Stomach (tissue), 9 donors: ENCODE results near the gene COMP. TPM values are rescaled to one million over a fixed set of nuclear protein-coding genes. Genes with fewer than 3 reads are reported as not detected.

ENCODE experiments used
- DNase-seq, 2 donors: peaks; one replicate each; pipeline versions ENCODE4 v3.0.0 to v3.0.0-alpha.2; 2013 to 2019
- H3K27ac ChIP-seq, 5 donors: fragments of 200-600 bp in 4 of 5; sonication (generic) in 4 of 5; one replicate each; pipeline ENCODE4 v1.5.1; 2013 to 2019; ENCODE audit warnings: mild to moderate bottlenecking in 1 of 5, moderate library complexity in 1 of 5
- H3K27me3 ChIP-seq, 3 donors: fragments of 200-600 bp; sonication (generic); one replicate each; pipeline ENCODE4 v1.5.1; 2017 to 2019; ENCODE audit warnings: mixed run types in 1 of 3
- H3K36me3 ChIP-seq, 4 donors: fragments of 200-600 bp; sonication (generic); 1 replicate in 3 of 4; 2 replicates in 1 of 4; pipeline ENCODE4 v1.5.1; 2016 to 2019
- H3K4me1 ChIP-seq, 4 donors: fragments of 200-600 bp; sonication (generic); one replicate each; pipeline ENCODE4 v1.5.1; 2016 to 2019
- H3K4me3 ChIP-seq, 4 donors: fragments of 200-600 bp; sonication (generic) in 3 of 4; one replicate each; pipeline ENCODE4 v1.5.1; 2016 to 2019; ENCODE audit warnings: mild to moderate bottlenecking in 1 of 4
- H3K9me3 ChIP-seq, 4 donors: fragments of 200-600 bp; sonication (generic); one replicate each; pipeline ENCODE4 v1.5.1; 2016 to 2019
- EP300 ChIP-seq: sonication (generic); formaldehyde crosslinking; IDR thresholded peaks from one replicate; pipeline ENCODE4 v1.6.1; 2017; ENCODE audit warnings: antibody characterized with exemption
- POLR2A ChIP-seq, 4 donors: fragments of 450-650 bp; IDR thresholded peaks; one replicate each; pipeline ENCODE4 v1.6.1; 2016; ENCODE audit warnings: antibody characterized with exemption in 4 of 4, control low read depth in 2 of 4, mild to moderate bottlenecking in 1 of 4, moderate library complexity in 1 of 4
- POLR2AphosphoS5 ChIP-seq, 3 donors: sonication (generic); formaldehyde crosslinking; IDR thresholded peaks; one replicate each; pipeline ENCODE4 v1.6.1; 2016; ENCODE audit warnings: antibody characterized with exemption in 3 of 3
- WGBS, 5 donors: extraction: QIAGEN DNeasy Blood & Tissue Kit in 3 of 5; methylation state at CpG; one replicate each; pipeline versions ENCODE4 v1.1.5 to v1.1.7; 2013 to 2018; 5-methylcytosine and 5-hydroxymethylcytosine counted together
- intact Hi-C: fragments of 100-400 bp; cut with DNase I; formaldehyde crosslinking; loops from one replicate; pipeline ENCODE4 v1.15.1; 2023; ENCODE audit warnings: low total_unique reads
- polyA plus RNA-seq, 3 donors: library from polyadenylated mRNA; stranded (reverse); fragments of 200-250 nt; gene quantifications; one replicate each; pipeline ENCODE4 v1.2.3, GENCODE V29; 2013
- total RNA-seq, 5 donors: library from RNA; depleted of rRNA; stranded (reverse); fragments of >200 nt; gene quantifications; one replicate each; pipeline versions ENCODE4 v1.1.0 to v1.2.3, GENCODE V29; 2014 to 2016
- TF ChIP-seq, protein P1 (sequence below), 7 experiments: fragments of 450-650 bp in 4 of 7; fragments of 200-600 bp in 3 of 7; sonication (generic) in 3 of 7; IDR thresholded peaks; one replicate each; pipeline ENCODE4 v1.5.1; 2016 to 2019; ENCODE audit warnings: antibody characterized with exemption in 7 of 7, control low read depth in 2 of 7, mild to moderate bottlenecking in 1 of 7
- donor health status: healthy with polysubstance abuse.
- donor health status: Bipolar disorder and iron deficiency.
- donor health status: healthy.

The COMP gene
- total and polyA plus RNA-seq, 8 donors: 0.62 to 4.1 (median 1.6) TPM; not detected in 4

GRCh38 chr19:18756896-18757295, 34.2 kb downstream of the COMP start:
- Histone ChIP-seq H3K27ac (no peak overlapping the region), H3K36me3 (peaks cover 5 to 36% (median 26%) of the 10 kb centered on the region in 4 donors), H3K9me3 (no peaks in the 10 kb centered on the region), H3K4me1 (peaks cover 13 to 26% (median 16%) of the 10 kb centered on the region in 4 donors), H3K27me3 (no peaks in the 10 kb centered on the region), H3K4me3 (no peak overlapping the region)
- DNase-seq: peak; percentile 46 to 78
- 35 to 57% (median 43%) methylated on average over 8 to 16 of the region's 16 CpGs for WGBS, 5 donors
- intact Hi-C loops: no loop called here
- no peak for TF ChIP-seq POLR2AphosphoS5 (IDR thresholded peaks at IDR 0.05)
- no peak for TF ChIP-seq EP300
- TF ChIP-seq POLR2A (IDR thresholded peaks at IDR 0.05): no peak
- TF ChIP-seq, protein P1, sequence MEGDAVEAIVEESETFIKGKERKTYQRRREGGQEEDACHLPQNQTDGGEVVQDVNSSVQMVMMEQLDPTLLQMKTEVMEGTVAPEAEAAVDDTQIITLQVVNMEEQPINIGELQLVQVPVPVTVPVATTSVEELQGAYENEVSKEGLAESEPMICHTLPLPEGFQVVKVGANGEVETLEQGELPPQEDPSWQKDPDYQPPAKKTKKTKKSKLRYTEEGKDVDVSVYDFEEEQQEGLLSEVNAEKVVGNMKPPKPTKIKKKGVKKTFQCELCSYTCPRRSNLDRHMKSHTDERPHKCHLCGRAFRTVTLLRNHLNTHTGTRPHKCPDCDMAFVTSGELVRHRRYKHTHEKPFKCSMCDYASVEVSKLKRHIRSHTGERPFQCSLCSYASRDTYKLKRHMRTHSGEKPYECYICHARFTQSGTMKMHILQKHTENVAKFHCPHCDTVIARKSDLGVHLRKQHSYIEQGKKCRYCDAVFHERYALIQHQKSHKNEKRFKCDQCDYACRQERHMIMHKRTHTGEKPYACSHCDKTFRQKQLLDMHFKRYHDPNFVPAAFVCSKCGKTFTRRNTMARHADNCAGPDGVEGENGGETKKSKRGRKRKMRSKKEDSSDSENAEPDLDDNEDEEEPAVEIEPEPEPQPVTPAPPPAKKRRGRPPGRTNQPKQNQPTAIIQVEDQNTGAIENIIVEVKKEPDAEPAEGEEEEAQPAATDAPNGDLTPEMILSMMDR (IDR thresholded peaks at IDR 0.05): no peak

- no peak for DNase-seq
- no peaks in the 10 kb centered on the region for H3K9me3 ChIP-seq
- peaks cover 9 to 58% (median 49%) of the 10 kb centered on the region in 4 donors for H3K36me3 ChIP-seq
- no peaks in the 10 kb centered on the region for H3K27me3 ChIP-seq
- TF ChIP-seq EP300 (no peak), POLR2A (IDR thresholded peaks at IDR 0.05) (no peak), POLR2AphosphoS5 (IDR thresholded peaks at IDR 0.05) (no peak)
- TF ChIP-seq, protein P1 (IDR thresholded peaks at IDR 0.05): no peak
- 80 to 88% (median 85%) methylated on average over 4 of the region's 4 CpGs for WGBS, 5 donors
- no peak overlapping the region for H3K27ac ChIP-seq
- H3K4me1 ChIP-seq: peaks cover 0 to 7% (median 0%) of the 10 kb centered on the region in 4 donors
- no peak overlapping the region for H3K4me3 ChIP-seq
- intact Hi-C loops: no loop called here
Observed at GRCh38 chr19:18754501-18754900, 36.6 kb downstream of the COMP start.

- WGBS, 5 donors: 76 to 85% (median 79%) methylated on average over 9 to 10 of the region's 10 CpGs
- H3K9me3 ChIP-seq: no peaks in the 10 kb centered on the region
- H3K36me3 ChIP-seq: peaks cover 6 to 60% (median 50%) of the 10 kb centered on the region in 4 donors
- no peak overlapping the region for H3K4me3 ChIP-seq
- no peak for TF ChIP-seq POLR2AphosphoS5 (IDR thresholded peaks at IDR 0.05)
- no peak for TF ChIP-seq EP300
- TF ChIP-seq POLR2A (IDR thresholded peaks at IDR 0.05): no peak
- TF ChIP-seq, protein P1 (IDR thresholded peaks at IDR 0.05): no peak
- H3K4me1 ChIP-seq: no peaks in the 10 kb centered on the region
- no peaks in the 10 kb centered on the region for H3K27me3 ChIP-seq
- H3K27ac ChIP-seq: no peak overlapping the region
- intact Hi-C loops: no loop called here
- no peak for DNase-seq
Observed at GRCh38 chr19:18751571-18751970, 39.5 kb downstream of the COMP start.

GRCh38 chr19:18750295-18750970, 40.7 kb downstream of the COMP start:
- Histone ChIP-seq H3K27ac (no peak overlapping the region), H3K9me3 (no peaks in the 10 kb centered on the region), H3K36me3 (peaks cover 6 to 59% (median 49%) of the 10 kb centered on the region in 4 donors), H3K4me1 (no peaks in the 10 kb centered on the region), H3K4me3 (no peak overlapping the region), H3K27me3 (no peaks in the 10 kb centered on the region)
- TF ChIP-seq EP300: no peak
- TF ChIP-seq, protein P1 (IDR thresholded peaks at IDR 0.05): no peak
- TF ChIP-seq POLR2AphosphoS5 (IDR thresholded peaks at IDR 0.05): no peak
- TF ChIP-seq POLR2A (IDR thresholded peaks at IDR 0.05): no peak
- intact Hi-C loops: no loop called here
- WGBS, 5 donors: 89 to 94% (median 92%) methylated on average over 16 to 19 of the region's 19 CpGs
- DNase-seq: no peak
